A549 (cell line): ENCODE results near the gene AHCYL2. TPM values are rescaled to one million over a fixed set of nuclear protein-coding genes. Genes with fewer than 3 reads are reported as not detected.

Source experiments
- ATAC-seq, 2 experiments: fragments of 200-7000 bp in 1 of 2; fragments of >200 bp in 1 of 2; cut with Nextera tagmentation in 1 of 2; cut with Tn5 transposase in 1 of 2; 3 replicates each; pipeline versions ENCODE4 v1.8.0 to v1.9.1; 2018 to 2020; ENCODE audit warnings: mild to moderate bottlenecking in 1 of 2, moderate library complexity in 1 of 2
- CTCF ChIA-PET: fragments of 300-600 bp; sonication (Branson Sonifier 250); formaldehyde crosslinking; extraction: SDS; loops from one replicate; lab custom pipeline; 2021; ENCODE audit warnings: antibody characterized with exemption, inconsistent platforms; lab: Yijun Ruan, JAX
- POLR2A ChIA-PET: fragments of 350-600 bp; formaldehyde crosslinking; extraction: SDS; loops from one replicate; lab custom pipeline; 2021; ENCODE audit warnings: antibody characterized with exemption, inconsistent platforms; lab: Yijun Ruan, JAX
- DNase-seq, 2 experiments: peaks; one replicate each; pipeline versions ENCODE4 v3.0.0 to v3.0.0-alpha.2; 2011 to 2016; ENCODE audit warnings: low read depth in 1 of 2, low spot score in 1 of 2
- FAIRE-seq: peaks from 2 replicates; lab custom pipeline; 2011; peaks lifted over from hg19 to GRCh38; lab: Jason Lieb, UNC
- H3K27ac ChIP-seq, 2 experiments: fragments of >200 bp; sonication (Bioruptor Twin); formaldehyde crosslinking; 3 replicates each; pipeline ENCODE4 v1.5.1; 2016 to 2017
- H3K4me1 ChIP-seq: fragments of >200 bp; sonication (Bioruptor Twin); formaldehyde crosslinking; 3 replicates; pipeline ENCODE4 v1.6.1; 2016
- H3K4me2 ChIP-seq: fragments of >200 bp; sonication (Bioruptor Twin); formaldehyde crosslinking; 3 replicates; pipeline ENCODE4 v1.6.1; 2016
- H3K4me3 ChIP-seq: fragments of >200 bp; sonication (Bioruptor Twin); formaldehyde crosslinking; 3 replicates; pipeline ENCODE4 v1.5.1; 2016
- H3K9me3 ChIP-seq: fragments of >200 bp; sonication (Bioruptor Twin); formaldehyde crosslinking; 3 replicates; pipeline ENCODE4 v1.6.1; 2016
- ATOH8 ChIP-seq: fragments of 250-450 bp; sonication (Bioruptor Pico); IDR thresholded peaks from 2 replicates; pipeline ENCODE4 v1.5.0; 2020; ENCODE audit warnings: low read depth, mild to moderate bottlenecking, moderate library complexity
- BHLHE40 ChIP-seq: IDR thresholded peaks from 2 replicates; pipeline ENCODE4 v1.6.1; 2012; ENCODE audit warnings: low read depth, low read length, inconsistent platforms
- CBX2 ChIP-seq: fragments of 200-600 bp; sonication (generic); IDR thresholded peaks from 2 replicates; pipeline ENCODE4 v1.6.1; 2016; ENCODE audit warnings: low read depth, mild to moderate bottlenecking, borderline replicate concordance
- CBX8 ChIP-seq: fragments of 200-600 bp; sonication (generic); IDR thresholded peaks from 2 replicates; pipeline ENCODE4 v1.6.1; 2016
- CEBPB ChIP-seq, 2 experiments: fragments of >200 bp in 1 of 2; sonication (Bioruptor Twin) in 1 of 2; formaldehyde crosslinking in 1 of 2; IDR thresholded peaks; 2 replicates each; pipeline ENCODE4 v1.6.1; 2012 to 2016
- CTCF ChIP-seq: fragments of >200 bp; sonication (Bioruptor Twin); formaldehyde crosslinking; IDR thresholded peaks from 3 replicates; pipeline ENCODE4 v1.5.1; 2016
- E2F6 ChIP-seq: IDR thresholded peaks from 2 replicates; pipeline ENCODE4 v1.6.1; 2012; ENCODE audit warnings: low read depth, borderline replicate concordance
- EHF ChIP-seq: fragments of 250-450 bp; sonication (Bioruptor Pico); IDR thresholded peaks from 2 replicates; pipeline ENCODE4 v1.5.0; 2020; ENCODE audit warnings: mild to moderate bottlenecking
- FOSL2 ChIP-seq, 2 experiments: fragments of 450-650 bp in 1 of 2; fragments of >200 bp in 1 of 2; sonication (Bioruptor Twin) in 1 of 2; formaldehyde crosslinking; IDR thresholded peaks; 2 replicates each; pipeline versions ENCODE4 v1.5.0 to v1.6.1; 2016 to 2020; ENCODE audit warnings: mild to moderate bottlenecking in 1 of 2, moderate library complexity in 1 of 2
- FOXS1 ChIP-seq: fragments of 250-450 bp; sonication (Bioruptor Pico); IDR thresholded peaks from 2 replicates; pipeline ENCODE4 v1.5.0; 2020; ENCODE audit warnings: mild to moderate bottlenecking, moderate library complexity
- GATA3 ChIP-seq: IDR thresholded peaks from 2 replicates; pipeline ENCODE4 v1.6.1; 2012; ENCODE audit warnings: borderline replicate concordance
- HES2 ChIP-seq: fragments of >200 bp; sonication (Bioruptor Twin); formaldehyde crosslinking; IDR thresholded peaks from 2 replicates; pipeline ENCODE4 v1.6.1; 2016
- HMGXB4 ChIP-seq: fragments of 250-450 bp; sonication (Bioruptor Pico); IDR thresholded peaks from 2 replicates; pipeline ENCODE4 v1.5.0; 2021; ENCODE audit warnings: mild to moderate bottlenecking, moderate library complexity, borderline replicate concordance
- HOXA7 ChIP-seq: fragments of 250-450 bp; sonication (Bioruptor Pico); IDR thresholded peaks from 2 replicates; pipeline ENCODE4 v1.5.0; 2020; ENCODE audit warnings: mild to moderate bottlenecking, moderate library complexity
- HOXB13 ChIP-seq: fragments of 250-450 bp; sonication (Bioruptor Pico); IDR thresholded peaks from 2 replicates; pipeline ENCODE4 v1.5.0; 2020; ENCODE audit warnings: low read depth, mild to moderate bottlenecking, moderate library complexity
- KDM5A ChIP-seq: fragments of 200-600 bp; sonication (generic); IDR thresholded peaks from 2 replicates; pipeline ENCODE4 v1.6.1; 2016; ENCODE audit warnings: antibody characterized with exemption, mild to moderate bottlenecking
- PHF8 ChIP-seq: fragments of 200-600 bp; sonication (generic); IDR thresholded peaks from 2 replicates; pipeline ENCODE4 v1.6.1; 2016; ENCODE audit warnings: low read depth, mild to moderate bottlenecking, antibody characterized with exemption, moderate library complexity, borderline replicate concordance
- RAD21 ChIP-seq, 2 experiments: fragments of >200 bp in 1 of 2; sonication (Bioruptor Twin) in 1 of 2; formaldehyde crosslinking in 1 of 2; IDR thresholded peaks in 1 of 2; conservative IDR thresholded peaks in 1 of 2; 2 replicates in 1 of 2; 3 replicates in 1 of 2; pipeline ENCODE4 v1.6.1; 2012 to 2018; ENCODE audit warnings: inconsistent platforms in 1 of 2
- RCOR1 ChIP-seq: fragments of 150-350 bp; IDR thresholded peaks from 2 replicates; pipeline ENCODE4 v1.6.1; 2014; ENCODE audit warnings: antibody characterized with exemption, low read length, low read depth
- REST ChIP-seq: fragments of 200-600 bp; sonication (generic); IDR thresholded peaks from 2 replicates; pipeline ENCODE4 v1.6.1; 2016; ENCODE audit warnings: antibody characterized with exemption, mild to moderate bottlenecking, moderate library complexity
- ZNF302 ChIP-seq: fragments of 250-450 bp; sonication (Bioruptor Pico); IDR thresholded peaks from 2 replicates; pipeline ENCODE4 v1.9.0; 2021; ENCODE audit warnings: inconsistent platforms, mild to moderate bottlenecking, moderate library complexity
- ZSCAN20 ChIP-seq: fragments of 250-450 bp; sonication (Bioruptor Pico); IDR thresholded peaks from 2 replicates; pipeline ENCODE4 v1.8.0; 2022; ENCODE audit warnings: mild to moderate bottlenecking, moderate library complexity
- WGBS: methylation state at CpG from one replicate; pipeline ENCODE4 v1.1.6; 2017; ENCODE audit errors: missing lambda C conversion rate; 5-methylcytosine and 5-hydroxymethylcytosine counted together
- polyA plus RNA-seq, 4 experiments: library from polyadenylated mRNA; depleted of rRNA in 3 of 4; stranded (reverse); fragments of >200 nt; fragmentation: RNase III in 1 of 4; extraction: RNeasy Plus Mini Kit Qiagen cat#74134 plus additional on column Dnase treatment in 1 of 4; gene quantifications; 2 replicates in 3 of 4; 3 replicates in 1 of 4; pipeline ENCODE4 v1.2.3, GENCODE V29; 2011 to 2017

Gene AHCYL2
- polyA plus RNA-seq, 2 of the 4 experiments (the other 2 are of a cell fraction): 10.8 to 25.9 TPM

GRCh38 chr7:129191272-129191671 is 33.6 kb upstream of the AHCYL2 start:
- FAIRE-seq (no peak), DNase-seq (no peak), ATAC-seq (no peak)
- Histone ChIP-seq H3K4me3 (no peak overlapping the region), H3K4me1 (peaks cover 12% of the 10 kb centered on the region), H3K27ac (no peak overlapping the region), H3K4me2 (no peak overlapping the region), H3K9me3 (no peaks in the 10 kb centered on the region)
- WGBS: 76% methylated on average over 3 of the region's 3 CpGs
- CTCF ChIA-PET: interaction anchor here (1.2 to 1.4 kb wide), 2 partner anchors 20 to 25 kb away, joined by 3 to 4 read pairs; no protein-coding TSS in a partner anchor
- POLR2A ChIA-PET: no interaction called here
- TF ChIP-seq RAD21 (conservative IDR thresholded peaks at IDR 0.05 in 1 of 2, IDR thresholded peaks at IDR 0.05 in 1 of 2) (no peak), CBX2 (no peak), FOSL2 (IDR thresholded peaks at IDR 0.05) (no peak), FOSL2 (CRISPR knock-in tag; IDR thresholded peaks at IDR 0.05) (no peak), GATA3 (no peak), EHF (no peak), REST (no peak), ZSCAN20 (CRISPR knock-in tag) (no peak), ZNF302 (CRISPR knock-in tag) (no peak), FOXS1 (CRISPR knock-in tag) (no peak)

GRCh38 chr7:129193892-129194291 is 30.9 kb upstream of the AHCYL2 start:
- peaks cover 9% of the 10 kb centered on the region for H3K4me1 ChIP-seq
- no peak overlapping the region for H3K4me3 ChIP-seq
- no peak for ATAC-seq
- H3K27ac ChIP-seq: no peak overlapping the region
- POLR2A ChIA-PET: no interaction called here
- no peak for FAIRE-seq
- no peak for TF ChIP-seq HOXB13 (CRISPR knock-in tag)
- TF ChIP-seq E2F6: no peak
- no peak for TF ChIP-seq EHF
- no peak for TF ChIP-seq HOXA7 (CRISPR knock-in tag)
- TF ChIP-seq KDM5A: no peak
- no peak for TF ChIP-seq CTCF
- TF ChIP-seq BHLHE40: no peak
- TF ChIP-seq PHF8: no peak
- TF ChIP-seq RCOR1: no peak
- TF ChIP-seq REST: no peak
- no peak for TF ChIP-seq CEBPB (IDR thresholded peaks at IDR 0.05)
- TF ChIP-seq HMGXB4 (CRISPR knock-in tag): no peak
- no peak for TF ChIP-seq HES2
- no peak for TF ChIP-seq CBX8
- TF ChIP-seq ATOH8 (CRISPR knock-in tag): no peak
- CTCF ChIA-PET: interaction anchor here (0.6 to 3.3 kb wide), 3 partner anchors 16 to 82 kb away, joined by 3 to 21 read pairs (median 11); no protein-coding TSS in a partner anchor
- 69% methylated on average over 3 of the region's 3 CpGs for WGBS
- DNase-seq: no peak
- no peak overlapping the region for H3K4me2 ChIP-seq
- H3K9me3 ChIP-seq: no peaks in the 10 kb centered on the region
